GM11168 (cell line): Measurements from ENCODE around the gene PRPF19.
"Not testable (repeated sequence)": the region's sequence is repeated elsewhere in the genome, so short reads cannot be mapped to it uniquely, and the experiment has no call there.

Experiments used
- in situ Hi-C: fragments of 300-500 bp; cut with MboI; formaldehyde crosslinking; loops from one replicate; pipeline ENCODE4 v1.12.0; 2022; ENCODE audit warnings: low sequenced_read_pairs; ENCODE audit not compliant: unreplicated experiment

PRPF19 gene

DNA sequence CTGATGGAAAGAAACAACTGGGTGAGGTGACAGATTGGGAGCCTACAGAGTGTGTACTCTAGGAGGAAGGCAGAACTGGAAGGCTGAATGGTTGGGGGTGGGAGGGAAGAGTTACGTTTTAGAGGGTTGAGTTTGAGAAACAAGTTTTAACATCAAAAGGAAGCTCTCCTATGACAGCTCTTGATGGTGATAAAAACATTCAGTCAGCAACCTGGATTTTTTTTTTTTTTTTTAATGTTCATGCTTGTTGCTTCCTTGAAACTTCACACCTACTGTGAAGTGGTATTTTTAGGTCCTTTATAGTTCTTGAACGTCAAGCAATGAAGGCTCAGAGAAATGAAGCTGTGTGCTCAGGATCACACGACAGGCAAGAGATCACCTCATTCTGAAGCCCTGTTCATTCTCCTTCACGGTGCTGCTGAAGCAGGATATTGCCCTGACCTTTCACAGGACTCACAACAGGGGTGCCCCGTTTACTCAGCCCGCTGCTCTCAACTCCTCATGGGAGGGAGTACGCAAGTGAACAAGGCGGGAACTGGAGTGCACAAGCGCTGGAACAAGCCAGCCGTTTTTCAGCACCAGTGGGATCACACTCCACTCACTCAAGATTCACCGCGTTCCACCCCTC is 6.0 kb upstream of the PRPF19 start:
- in situ Hi-C loops: no loop called here

DNA sequence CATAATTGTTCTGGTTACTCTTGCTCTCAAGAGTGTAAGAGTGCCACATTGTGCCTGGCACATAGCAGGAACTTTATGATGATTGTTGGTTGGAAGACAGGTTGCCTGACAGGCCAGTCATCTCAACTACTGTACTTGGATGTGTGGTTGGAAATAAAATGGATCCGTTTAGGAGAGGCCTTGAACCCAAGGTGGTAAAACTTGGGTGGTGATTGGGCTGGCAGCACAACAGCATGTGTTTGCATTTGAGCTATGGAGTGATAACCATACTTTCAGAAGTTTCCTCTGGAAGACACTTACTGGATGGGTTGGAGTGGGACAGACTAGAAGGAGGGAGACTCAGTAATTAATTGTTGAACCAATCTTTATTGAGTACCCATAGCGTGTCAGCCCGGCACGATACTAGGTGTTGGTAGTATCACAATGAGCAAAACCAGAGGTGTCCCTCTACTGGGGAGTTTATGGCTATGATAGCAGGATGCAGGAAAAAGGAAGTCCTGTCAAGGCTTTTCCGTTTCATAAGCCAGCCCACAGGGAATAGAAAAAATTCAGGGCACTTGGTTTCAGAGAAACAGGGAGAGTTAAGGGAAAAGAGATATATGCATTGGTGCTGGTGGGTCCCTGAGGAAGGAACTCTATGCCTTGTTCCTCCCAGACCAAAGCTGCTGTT is 4.5 kb upstream of the PRPF19 start:
- in situ Hi-C loops: no loop called here

DNA sequence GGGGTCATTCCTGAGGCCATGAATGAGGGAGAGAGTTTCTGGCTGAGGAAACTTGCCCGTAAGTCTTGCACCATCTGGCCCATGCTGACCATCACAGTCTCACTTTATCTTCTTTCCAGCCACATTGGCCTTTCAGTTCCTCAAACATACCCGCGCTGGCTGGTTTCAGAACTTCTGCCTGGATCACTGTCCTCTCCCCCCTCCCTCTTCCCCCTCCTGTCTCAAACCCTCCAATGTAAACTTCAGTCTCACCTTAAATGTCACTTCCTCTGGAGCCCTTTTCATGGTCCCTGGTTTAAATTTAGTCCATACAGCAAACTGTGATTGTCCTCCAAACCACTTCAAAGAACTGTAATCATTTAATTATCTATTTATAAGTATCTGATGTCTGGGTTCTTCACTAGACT is 3.9 kb upstream of the PRPF19 start:
- in situ Hi-C loops: no loop called here

DNA sequence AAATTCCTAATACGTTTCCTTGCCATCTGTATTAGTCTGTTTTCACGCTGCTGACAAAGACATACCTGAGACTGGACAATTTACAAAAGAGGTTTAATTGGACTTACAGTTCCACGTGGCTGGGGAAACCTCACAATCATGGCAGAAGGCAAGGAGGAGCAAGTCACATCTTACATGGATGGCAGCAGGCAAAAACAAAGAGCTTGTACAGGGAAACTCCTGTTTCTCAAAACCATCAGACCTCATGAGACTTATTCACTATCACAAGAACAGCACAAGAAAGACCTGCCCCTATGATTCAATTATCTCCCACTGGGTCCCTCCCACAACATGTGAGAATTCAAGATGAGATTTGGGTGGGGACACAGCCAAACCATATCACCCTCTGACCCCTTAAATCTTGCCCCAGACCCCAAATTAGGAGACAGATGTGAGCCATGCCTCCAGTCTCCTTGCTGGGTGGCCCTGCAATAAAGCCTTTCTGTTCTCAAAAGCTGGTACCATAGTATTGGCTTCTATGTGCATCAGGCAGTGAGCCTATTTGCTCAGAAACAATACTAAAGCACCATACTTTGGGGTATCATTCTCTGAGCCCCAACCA is 3.4 kb upstream of the PRPF19 start:
- in situ Hi-C loops: not testable (repeated sequence)

DNA sequence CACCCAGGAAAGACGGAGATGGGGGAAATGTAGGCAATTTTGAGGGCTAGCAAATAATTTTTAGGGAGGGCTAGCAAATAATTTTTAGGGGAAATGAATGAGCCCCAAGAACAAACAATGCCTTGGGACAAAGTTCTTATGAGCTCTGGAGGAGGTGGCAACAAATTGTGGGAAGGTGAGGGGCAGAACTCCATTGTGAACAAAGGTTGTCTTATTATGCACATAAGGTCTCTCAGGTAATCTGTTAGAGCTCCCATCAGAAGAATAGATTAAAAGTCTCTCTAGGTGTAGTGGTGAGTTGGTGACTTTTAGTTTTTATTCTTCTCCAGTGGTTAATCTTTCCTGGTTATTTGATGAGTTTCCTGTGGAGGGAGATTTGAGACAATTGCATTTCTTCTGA is 2.4 kb upstream of the PRPF19 start:
- in situ Hi-C loops: no loop called here

GRCh38 chr11:60905551-60906113 is 753 bp downstream of the PRPF19 start:
- in situ Hi-C loops: no loop called here

DNA sequence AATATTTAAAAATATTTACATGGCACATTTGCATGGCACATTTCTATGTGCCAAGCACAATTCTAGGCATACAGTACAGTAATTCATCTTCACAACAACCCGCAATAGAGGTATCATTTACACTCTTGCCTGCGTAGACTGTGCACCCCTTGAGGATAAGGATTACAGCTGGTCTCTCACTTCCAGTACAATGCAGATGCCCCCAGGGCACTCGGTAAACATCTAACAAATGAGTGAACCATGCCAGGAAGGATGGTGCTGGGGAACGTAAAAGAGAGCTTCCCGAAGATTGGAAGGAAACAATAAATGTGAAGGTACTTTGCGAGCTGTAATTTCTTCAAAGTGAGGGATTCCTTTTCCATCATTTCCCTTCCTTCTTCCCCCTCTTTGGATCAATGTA is 1.3 kb downstream of the PRPF19 start:
- in situ Hi-C loops: no loop called here

DNA sequence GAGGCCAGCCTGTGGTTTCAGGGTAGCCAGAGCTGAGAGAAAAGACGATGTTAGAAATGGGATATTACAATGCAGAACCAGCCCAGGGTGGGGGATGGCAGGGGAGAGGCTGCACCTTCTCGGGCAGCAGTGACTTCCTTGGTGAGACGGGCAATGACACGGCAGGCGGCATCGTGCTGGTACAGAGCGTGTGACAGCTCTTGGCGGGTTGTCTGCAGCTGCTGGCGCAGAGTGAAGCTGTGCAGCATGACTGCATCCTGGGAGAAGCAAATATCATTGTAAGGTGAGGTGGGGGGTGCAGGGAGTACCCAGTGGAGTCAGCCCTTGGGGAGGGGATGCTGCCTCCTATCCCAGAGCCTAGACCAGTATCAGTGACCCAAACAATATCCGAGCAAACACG is 3.8 kb downstream of the PRPF19 start:
- in situ Hi-C loops: no loop called here

DNA sequence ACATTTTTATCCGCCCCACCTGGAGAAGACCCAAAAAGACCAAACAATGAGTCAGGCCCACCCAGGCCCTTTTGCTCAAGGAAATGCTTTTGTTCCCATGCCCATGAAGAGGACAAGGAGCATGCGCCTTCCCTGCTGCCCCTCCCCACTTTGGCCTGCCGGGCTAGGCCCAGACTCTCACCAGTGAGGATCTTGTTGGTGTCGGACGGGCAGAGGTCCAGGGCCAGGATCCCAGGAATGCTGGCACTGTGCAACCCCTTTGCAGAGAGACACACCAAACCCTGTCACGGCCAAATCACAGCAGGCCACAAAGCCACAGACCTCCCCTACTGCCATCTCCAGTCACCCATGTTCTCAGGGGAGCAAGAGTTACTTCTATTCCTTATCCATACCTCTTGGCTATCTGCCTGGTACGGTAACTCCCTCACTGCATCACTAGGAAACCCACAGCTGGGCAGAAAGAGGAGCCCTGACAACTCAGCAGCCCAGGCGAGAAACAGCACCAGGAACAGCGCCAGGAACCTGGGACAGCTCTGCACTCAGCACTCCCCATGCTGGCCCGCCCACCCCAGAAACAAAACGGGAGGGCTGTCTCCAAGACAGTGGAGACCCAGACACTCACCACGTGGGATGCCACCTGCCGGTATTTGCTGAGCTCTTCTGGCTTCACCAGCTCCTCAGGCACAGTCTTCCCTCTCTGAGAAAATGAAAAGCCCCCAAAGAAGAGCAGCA is 5.5 kb downstream of the PRPF19 start:
- in situ Hi-C loops: no loop called here

GRCh38 chr11:60899977-60900376 is 6.4 kb downstream of the PRPF19 start:
- in situ Hi-C loops: no loop called here

- in situ Hi-C loops: no loop called here
These were observed 7.1 kb downstream of the PRPF19 start for GRCh38 chr11:60899046-60899936.

- in situ Hi-C loops: no loop called here
These were observed 8.9 kb downstream of the PRPF19 start for GRCh38 chr11:60897496-60897895.

DNA sequence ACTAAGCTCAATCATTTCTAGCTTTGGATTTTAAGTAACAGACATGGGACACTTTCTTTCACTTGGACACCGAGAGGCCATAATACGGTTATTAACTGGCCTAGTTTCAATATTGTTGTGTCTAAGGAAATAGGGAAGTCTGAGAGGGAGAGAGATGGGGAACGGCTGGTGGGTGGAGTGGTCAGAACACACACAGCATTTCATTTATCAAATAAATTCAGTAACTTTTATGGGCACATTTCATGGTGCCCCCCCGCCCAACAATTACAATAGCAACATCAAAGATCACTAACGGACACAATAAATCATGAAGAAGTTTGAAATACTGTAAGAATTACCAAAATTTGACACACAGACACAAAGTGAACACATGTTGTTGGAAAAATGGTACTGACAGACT is 10.7 kb downstream of the PRPF19 start:
- in situ Hi-C loops: no loop called here

DNA sequence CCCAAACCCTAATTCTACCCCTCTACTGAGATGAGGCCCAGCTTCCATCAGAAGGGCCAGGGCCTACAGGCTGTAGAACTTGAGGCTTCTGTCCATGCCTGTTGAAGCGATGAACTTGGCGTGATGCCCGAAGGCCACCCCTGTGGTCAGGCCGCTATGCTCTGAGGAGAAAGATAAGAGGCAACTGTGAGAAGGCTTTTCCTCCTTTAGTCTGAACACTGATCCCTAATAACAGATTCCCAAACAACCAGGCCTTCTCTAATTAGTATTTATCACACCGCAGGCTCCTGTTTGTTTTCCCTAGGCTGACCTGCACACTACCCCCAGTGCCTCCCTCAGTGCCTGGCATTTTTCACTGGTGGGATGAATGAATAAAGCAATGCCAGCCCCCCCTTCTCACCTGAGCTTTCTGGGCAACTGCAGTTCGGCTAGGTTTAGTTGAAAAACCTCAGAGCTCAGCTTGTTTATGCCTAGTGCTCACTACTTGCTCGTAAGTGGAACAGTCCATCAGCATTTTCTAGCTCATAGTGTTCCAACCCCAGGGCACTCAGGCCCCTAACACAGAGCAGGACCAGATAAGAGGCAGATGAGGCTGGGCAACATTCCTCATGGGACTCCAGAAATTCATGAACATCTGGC is 15.2 kb downstream of the PRPF19 start:
- in situ Hi-C loops: no loop called here

- in situ Hi-C loops: no loop called here
These were observed 15.7 kb downstream of the PRPF19 start for GRCh38 chr11:60890696-60891095.

DNA sequence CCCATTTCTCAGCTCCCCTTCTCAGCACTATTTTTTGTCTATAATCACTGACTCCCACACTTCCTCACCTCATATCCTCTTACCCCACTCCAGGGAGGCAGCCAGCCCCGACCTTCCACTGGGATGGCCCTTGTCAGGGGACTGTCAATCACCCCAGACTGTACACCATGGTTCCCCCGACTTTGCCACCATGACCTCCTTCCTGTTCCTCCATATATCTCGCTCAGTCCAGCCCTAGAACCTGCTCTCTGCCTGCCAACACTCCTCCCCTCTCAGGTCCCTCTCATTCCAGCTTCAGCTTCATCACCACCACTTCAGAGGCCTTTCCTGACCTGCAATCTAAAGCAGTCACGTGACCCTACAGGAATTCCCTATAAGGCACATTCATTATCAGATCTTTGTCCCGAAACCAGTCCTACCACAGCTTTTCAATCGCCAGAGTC is 16.5 kb downstream of the PRPF19 start:
- in situ Hi-C loops: no loop called here

DNA sequence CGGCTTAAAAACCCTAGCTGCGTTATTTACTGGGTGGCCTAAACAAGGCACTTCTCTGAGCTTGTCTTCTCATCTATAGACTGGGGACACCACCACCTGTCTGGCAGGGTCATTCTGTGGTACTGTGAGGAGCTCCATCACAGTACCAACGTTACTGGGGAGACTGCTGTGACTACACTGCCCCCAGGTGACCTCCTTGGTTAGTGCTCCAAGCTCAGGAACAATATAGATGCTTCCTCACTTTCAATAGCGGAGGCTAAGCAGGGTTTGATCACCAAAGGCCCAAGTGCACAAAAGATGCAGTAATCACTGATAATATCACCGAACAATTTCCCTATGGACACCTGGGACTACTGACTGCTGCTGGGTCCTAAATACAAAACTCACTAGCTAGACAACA is 18.8 kb downstream of the PRPF19 start:
- in situ Hi-C loops: no loop called here

DNA sequence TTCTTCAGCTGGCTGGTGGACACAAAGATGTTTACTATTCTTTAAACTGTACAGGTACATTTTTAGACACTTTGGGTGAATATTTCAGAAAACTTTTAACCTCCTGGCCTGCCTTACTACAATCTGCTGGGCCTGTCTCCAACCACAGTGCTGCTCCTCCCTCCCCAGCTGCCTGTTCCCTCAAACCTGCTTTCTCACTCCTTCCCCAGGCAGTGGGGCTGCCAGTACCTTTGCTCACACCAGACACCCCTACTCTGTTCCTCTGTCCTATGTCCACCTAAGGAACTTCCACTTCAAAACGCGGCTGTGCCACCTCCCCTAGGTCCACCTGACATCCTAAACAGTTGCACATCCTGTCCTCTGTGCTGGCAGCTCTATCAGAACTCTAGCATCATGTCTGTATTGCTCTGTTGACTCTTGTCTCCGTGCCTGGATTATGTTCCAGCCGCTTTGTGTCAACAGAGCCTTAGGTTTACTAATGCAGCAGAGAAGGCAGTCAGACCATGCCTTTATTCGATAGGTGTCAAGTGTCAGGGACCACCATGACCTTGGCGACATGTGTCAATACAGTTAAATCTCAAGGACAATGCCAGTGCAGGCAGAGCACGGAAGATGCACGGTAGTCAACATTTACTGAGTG is 25.6 kb downstream of the PRPF19 start:
- in situ Hi-C loops: no loop called here
